H9 (cell line): ENCODE results near the gene FAM120A. TPM values are rescaled to one million over a fixed set of nuclear protein-coding genes. Genes with fewer than 3 reads are reported as not detected.

Source experiments
- DNase-seq: peaks from one replicate; pipeline ENCODE4 v3.0.0-alpha.2; 2017
- H2AFZ ChIP-seq: one replicate; pipeline ENCODE4 v1.6.1; 2013; ENCODE audit warnings: mild to moderate bottlenecking, low read length, control low read depth, moderate library complexity
- H2AK5ac ChIP-seq: 2 replicates; pipeline ENCODE4 v1.6.1; 2013; ENCODE audit warnings: low read length, control low read depth, mixed read lengths; ENCODE audit not compliant: insufficient read length
- H2BK120ac ChIP-seq: one replicate; pipeline ENCODE4 v1.6.1; 2013; ENCODE audit warnings: low read depth, mild to moderate bottlenecking, low read length, control low read depth, inconsistent platforms; ENCODE audit not compliant: poor library complexity, severe bottlenecking
- H2BK12ac ChIP-seq: 2 replicates; pipeline ENCODE4 v1.6.1; 2013; ENCODE audit warnings: low read length, control low read depth, mixed read lengths, low read depth; ENCODE audit not compliant: insufficient read length
- H2BK15ac ChIP-seq: 2 replicates; pipeline ENCODE4 v1.6.1; 2013; ENCODE audit warnings: low read depth, low read length, control low read depth
- H2BK20ac ChIP-seq: one replicate; pipeline ENCODE4 v1.6.1; 2013; ENCODE audit warnings: low read depth, mild to moderate bottlenecking, low read length, control low read depth, inconsistent platforms; ENCODE audit not compliant: poor library complexity, severe bottlenecking
- H2BK5ac ChIP-seq: 2 replicates; pipeline ENCODE4 v1.6.1; 2013; ENCODE audit warnings: low read length, control low read depth, mixed read lengths; ENCODE audit not compliant: insufficient read length
- H3K14ac ChIP-seq: 2 replicates; pipeline ENCODE4 v1.6.1; 2013; ENCODE audit warnings: low read length, control low read depth; ENCODE audit not compliant: insufficient read depth
- H3K18ac ChIP-seq: 2 replicates; pipeline ENCODE4 v1.6.1; 2013; ENCODE audit warnings: low read depth, mild to moderate bottlenecking, mixed read lengths, low read length, control low read depth; ENCODE audit not compliant: insufficient read length
- H3K23ac ChIP-seq: 2 replicates; pipeline ENCODE4 v1.6.1; 2013; ENCODE audit warnings: low read length, control low read depth, mixed read lengths, low read depth; ENCODE audit not compliant: insufficient read length
- H3K23me2 ChIP-seq: 2 replicates; pipeline ENCODE4 v1.6.1; 2013; ENCODE audit warnings: low read depth, mild to moderate bottlenecking, mixed read lengths, low read length, control low read depth; ENCODE audit not compliant: insufficient read length, poor library complexity, severe bottlenecking
- H3K27ac ChIP-seq: 2 replicates; pipeline ENCODE4 v1.5.1; 2013; ENCODE audit warnings: low read length, control low read depth, mixed read lengths, low read depth; ENCODE audit not compliant: insufficient read length
- H3K27me3 ChIP-seq: 2 replicates; pipeline ENCODE4 v1.6.1; 2013; ENCODE audit warnings: low read length, control low read depth, inconsistent platforms; ENCODE audit not compliant: insufficient read depth
- H3K4ac ChIP-seq: 2 replicates; pipeline ENCODE4 v1.6.1; 2013; ENCODE audit warnings: low read depth, mild to moderate bottlenecking, control low read depth, inconsistent platforms, low read length, moderate library complexity
- H3K4me1 ChIP-seq: 2 replicates; pipeline ENCODE4 v1.6.1; 2013; ENCODE audit warnings: low read length, control low read depth, inconsistent platforms; ENCODE audit not compliant: insufficient read depth
- H3K4me2 ChIP-seq: 2 replicates; pipeline ENCODE4 v1.6.1; 2013; ENCODE audit warnings: low read length, control low read depth, mixed read lengths; ENCODE audit not compliant: insufficient read length, insufficient read depth
- H3K56ac ChIP-seq: 2 replicates; pipeline ENCODE4 v1.6.1; 2013; ENCODE audit warnings: low read depth, mild to moderate bottlenecking, mixed read lengths, low read length, control low read depth; ENCODE audit not compliant: insufficient read length
- H3K79me1 ChIP-seq: 2 replicates; pipeline ENCODE4 v1.6.1; 2013; ENCODE audit warnings: low read depth, mild to moderate bottlenecking, moderate library complexity, low read length, control low read depth, inconsistent platforms; ENCODE audit not compliant: insufficient read depth, poor library complexity, severe bottlenecking
- H3K79me2 ChIP-seq: 2 replicates; pipeline ENCODE4 v1.6.1; 2013; ENCODE audit warnings: low read length, control low read depth, inconsistent platforms; ENCODE audit not compliant: insufficient read depth
- H3K9ac ChIP-seq: 2 replicates; pipeline ENCODE4 v1.6.1; 2013; ENCODE audit warnings: low read length, control low read depth, mixed read lengths; ENCODE audit not compliant: insufficient read length; ENCODE audit errors: extremely low read depth
- H3K9me3 ChIP-seq: one replicate; pipeline ENCODE4 v1.6.1; 2013; ENCODE audit warnings: low read depth, low read length, inconsistent platforms; ENCODE audit not compliant: control insufficient read depth
- H3T11ph ChIP-seq: one replicate; pipeline ENCODE4 v1.6.1; 2013; ENCODE audit warnings: mild to moderate bottlenecking, low read length, control low read depth, inconsistent platforms
- H4K20me1 ChIP-seq: one replicate; pipeline ENCODE4 v1.6.1; 2013; ENCODE audit not compliant: control insufficient read depth, insufficient read length, insufficient read depth
- H4K5ac ChIP-seq: 2 replicates; pipeline ENCODE4 v1.6.1; 2013; ENCODE audit warnings: low read depth, mild to moderate bottlenecking, mixed read lengths, low read length, control low read depth; ENCODE audit not compliant: insufficient read length
- H4K8ac ChIP-seq: replicated peaks from 2 replicates; pipeline ENCODE4 v1.6.1; 2013; ENCODE audit warnings: low read length, control low read depth, mixed read lengths, low read depth; ENCODE audit not compliant: insufficient read length
- H4K91ac ChIP-seq: 2 replicates; pipeline ENCODE4 v1.6.1; 2013; ENCODE audit warnings: low read depth, mild to moderate bottlenecking, moderate library complexity, mixed read lengths, low read length, control low read depth; ENCODE audit not compliant: insufficient read length
- H3K27ac Mint-ChIP-seq, 3 experiments: 2 replicates in 2 of 3; 3 replicates in 1 of 3; pipeline ENCODE4 v1.8.0; 2020 to 2021; ENCODE audit warnings: mixed read lengths in 3 of 3, mild to moderate bottlenecking in 1 of 3, moderate library complexity in 1 of 3
- H3K27me3 Mint-ChIP-seq: 2 replicates; pipeline ENCODE4 v1.8.0; 2021; ENCODE audit warnings: low read depth, mild to moderate bottlenecking, moderate library complexity, mixed read lengths
- H3K36me3 Mint-ChIP-seq, 3 experiments: 2 replicates in 2 of 3; 3 replicates in 1 of 3; pipeline ENCODE4 v1.8.0; 2020 to 2021; ENCODE audit warnings: low read depth in 3 of 3, mixed read lengths in 3 of 3; ENCODE audit not compliant: insufficient read depth in 1 of 3
- H3K4me1 Mint-ChIP-seq, 2 experiments: 2 replicates each; pipeline ENCODE4 v1.8.0; 2020; ENCODE audit warnings: mixed read lengths in 2 of 2
- H3K4me3 Mint-ChIP-seq, 2 experiments: 2 replicates in 1 of 2; 3 replicates in 1 of 2; pipeline ENCODE4 v1.8.0; 2020 to 2021; ENCODE audit warnings: mild to moderate bottlenecking in 2 of 2, mixed read lengths in 2 of 2, moderate library complexity in 1 of 2
- H3K9me3 Mint-ChIP-seq, 2 experiments: 2 replicates in 1 of 2; 3 replicates in 1 of 2; pipeline ENCODE4 v1.8.0; 2020; ENCODE audit warnings: mild to moderate bottlenecking in 2 of 2, mixed read lengths in 2 of 2, moderate library complexity in 1 of 2
- CTCF ChIP-seq: fragments of 200-600 bp; sonication (generic); conservative IDR thresholded peaks from 3 replicates; pipeline ENCODE4 v1.8.0; 2021; ENCODE audit warnings: antibody characterized with exemption, mild to moderate bottlenecking
- WGBS: extraction: QIAGEN DNeasy Blood & Tissue Kit; methylation state at CpG from one replicate; pipeline ENCODE4 v1.1.7; 2013; ENCODE audit warnings: missing lambda C conversion rate, low lambda C conversion rate, mixed read lengths; ENCODE audit not compliant: insufficient read length; ENCODE audit errors: extremely low coverage; 5-methylcytosine and 5-hydroxymethylcytosine counted together
- total RNA-seq: library from RNA; stranded (reverse); gene quantifications from 2 replicates; pipeline ENCODE4 v1.2.1, GENCODE V29; 2021

Gene FAM120A
- total RNA-seq, 1 experiment from 2014 or later: 57.7 TPM

- Histone ChIP-seq H4K91ac (no peak overlapping the region), H2BK15ac (no peak overlapping the region), H3K4me2 (no peak overlapping the region), H3K79me2 (no peaks in the 10 kb centered on the region), H2BK12ac (no peak overlapping the region), H3T11ph (no peak overlapping the region), H3K56ac (no peak overlapping the region), H3K14ac (no peak overlapping the region), H3K9ac (no peak overlapping the region), H2BK5ac (no peak overlapping the region), H3K27ac (no peak overlapping the region), H4K8ac (no peak overlapping the region), H2AFZ (no peak overlapping the region), H2BK120ac (no peak overlapping the region), H4K5ac (no peak overlapping the region), H3K27me3 (no peaks in the 10 kb centered on the region), H2AK5ac (no peak overlapping the region), H3K4ac (no peak overlapping the region), H3K9me3 (no peaks in the 10 kb centered on the region), H4K20me1 (no peaks in the 10 kb centered on the region), H3K79me1 (no peaks in the 10 kb centered on the region), H3K4me1 (no peaks in the 10 kb centered on the region; the same call in 1 of the 2 replicates), H2BK20ac (no peak overlapping the region), H3K23me2 (no peaks in the 10 kb centered on the region), H3K23ac (no peak overlapping the region), H3K18ac (no peak overlapping the region)
- DNase-seq: no peak
- Mint-ChIP-seq H3K36me3 (peaks cover 20 to 70% (median 28%) of the 10 kb centered on the region in 3 experiments; a peak in 6 of 7 replicates), H3K4me1 (peaks cover 4 to 9% of the 10 kb centered on the region in 2 experiments; a peak in 3 of 4 replicates), H3K27ac (no peak overlapping the region; a peak in 2 of 7 replicates), H3K9me3 (no peaks in the 10 kb centered on the region), H3K27me3 (no peaks in the 10 kb centered on the region), H3K4me3 (no peak overlapping the region)
- no CpG with 5 or more reads among the region's 4 CpGs for WGBS
- TF ChIP-seq CTCF: no peak
Observed at GRCh38 chr9:93536167-93536566, 84.7 kb downstream of the FAM120A start.
